Measurements from ENCODE around the gene RTN4.

DNA sequence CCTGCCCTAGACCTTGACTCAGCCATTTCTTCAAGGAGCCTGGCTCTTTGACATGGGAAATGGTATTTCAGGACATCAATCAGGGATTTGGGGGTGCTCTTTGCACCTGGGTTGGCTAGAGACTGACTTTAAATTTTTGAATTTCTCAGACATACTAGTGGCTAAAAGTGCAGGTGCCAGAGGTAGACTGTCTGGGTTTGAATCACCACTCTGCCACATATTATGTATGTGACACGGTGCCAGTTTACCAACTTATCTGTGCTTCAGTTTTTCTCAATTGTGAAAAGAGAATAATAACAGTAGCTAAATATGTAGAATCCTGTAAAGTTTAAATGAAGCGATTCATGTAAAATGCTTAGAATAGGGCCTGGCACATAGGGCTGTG is 49.2 kb upstream of the RTN4 start:
- no peak for TF ChIP-seq CTCF (IDR thresholded peaks at IDR 0.05; ENCODE audit: low read depth, low read length)
- no peak for TF ChIP-seq EZH2phosphoT487 (IDR thresholded peaks at IDR 0.05; ENCODE audit: low read depth)

Measured in OCI-LY3 (cell line).